AML-193 (cell line): Measurements from ENCODE around the gene TBR1.

ENCODE experiments used
- DNase-seq, 2 experiments: peaks; one replicate each; lab custom pipeline; 2025; lab: John Stamatoyannopoulos, UW

Gene TBR1

DNA sequence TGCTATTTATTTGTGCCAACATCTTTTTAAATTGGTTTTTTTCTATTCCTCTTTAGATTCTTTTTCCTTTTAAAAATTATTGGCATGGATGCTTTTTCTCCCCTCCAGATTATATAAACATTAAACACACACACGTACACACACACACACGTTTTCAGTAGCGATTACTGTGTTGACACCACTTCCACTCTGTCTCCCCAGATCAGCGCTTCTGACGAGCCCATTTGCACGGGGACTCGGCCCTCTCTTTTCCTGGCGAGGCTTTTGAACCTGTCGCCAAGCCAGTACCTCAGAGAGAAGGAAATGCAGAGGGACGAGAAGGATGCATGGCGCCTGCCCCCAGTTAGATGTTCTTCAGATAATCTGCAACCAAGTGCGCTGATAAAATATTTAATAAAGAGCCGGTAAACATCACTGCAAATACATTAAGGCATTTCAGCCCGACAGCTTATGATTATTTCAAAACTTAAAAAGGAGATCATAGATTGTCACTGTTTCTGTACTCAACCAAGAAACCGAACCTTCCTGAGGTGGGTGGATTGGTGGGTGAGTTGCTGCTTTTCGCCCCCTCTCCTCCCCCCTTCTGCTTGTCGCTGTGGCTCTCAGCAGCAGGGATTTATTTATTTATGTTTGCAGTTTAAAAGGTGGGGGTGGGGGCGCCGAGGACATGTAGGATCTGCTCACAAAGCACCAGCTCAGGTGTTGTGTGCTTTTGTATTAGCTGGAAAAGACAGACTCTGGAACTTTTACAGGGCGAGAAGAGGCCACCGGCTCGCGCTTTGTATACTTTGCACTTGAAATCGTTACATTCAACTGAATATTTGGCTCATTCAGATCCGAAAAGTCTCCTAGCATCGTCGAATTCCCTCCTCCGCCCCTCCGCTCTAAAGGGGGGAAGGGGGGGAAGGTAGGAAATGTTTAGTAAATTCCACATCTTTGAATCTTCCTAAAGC is 787 bp upstream of the TBR1 start:
- DNase-seq, result no peak

DNA sequence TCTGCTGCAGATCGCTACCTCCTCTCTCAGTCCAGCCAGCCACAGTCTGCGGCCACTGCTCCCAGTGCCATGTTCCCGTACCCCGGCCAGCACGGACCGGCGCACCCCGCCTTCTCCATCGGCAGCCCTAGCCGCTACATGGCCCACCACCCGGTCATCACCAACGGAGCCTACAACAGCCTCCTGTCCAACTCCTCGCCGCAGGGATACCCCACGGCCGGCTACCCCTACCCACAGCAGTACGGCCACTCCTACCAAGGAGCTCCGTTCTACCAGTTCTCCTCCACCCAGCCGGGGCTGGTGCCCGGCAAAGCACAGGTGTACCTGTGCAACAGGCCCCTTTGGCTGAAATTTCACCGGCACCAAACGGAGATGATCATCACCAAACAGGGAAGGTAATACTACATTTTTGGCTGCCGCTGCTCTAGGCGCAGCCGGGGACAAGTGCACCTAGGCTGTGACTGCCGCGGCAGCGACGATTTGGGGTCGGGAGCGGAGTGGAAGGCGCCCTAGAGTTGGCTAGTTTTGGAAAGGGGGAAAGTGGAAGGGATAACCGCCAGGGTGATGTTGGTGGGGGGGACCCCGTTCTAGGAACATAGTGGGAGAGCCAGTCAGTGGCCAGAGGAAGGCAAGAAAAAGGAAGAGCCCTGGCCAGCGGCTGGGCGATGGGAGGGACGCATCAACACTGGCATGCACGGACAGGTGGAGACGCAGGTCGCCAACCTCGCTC is 776 bp downstream of the TBR1 start:
- no peak for DNase-seq

- DNase-seq, result no peak
These were observed 1.6 kb downstream of the TBR1 start for GRCh38 chr2:161417438-161418274.

DNA sequence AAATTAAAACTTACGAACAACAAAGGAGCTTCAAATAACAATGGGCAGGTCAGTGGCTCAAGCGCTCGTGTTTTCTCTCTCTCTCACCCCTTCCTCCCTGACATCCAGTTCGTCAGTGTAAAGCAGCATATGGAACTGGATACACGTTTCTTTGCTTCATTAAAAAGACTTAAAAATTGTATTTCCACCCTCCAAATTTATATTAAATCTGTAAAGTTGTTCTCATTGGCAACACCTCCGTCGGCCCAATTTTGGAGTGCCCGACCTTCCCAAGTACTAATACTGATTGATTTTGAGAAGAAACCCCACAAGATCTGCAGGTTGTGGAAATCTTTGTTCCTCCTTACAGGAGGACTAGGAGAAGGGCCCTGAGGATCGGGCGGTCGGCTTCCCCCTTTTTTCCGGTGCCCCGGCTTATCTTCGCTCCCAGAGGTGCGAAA is 2.2 kb downstream of the TBR1 start:
- DNase-seq, result no peak

GRCh38 chr2:161418715-161419637 is 2.9 kb downstream of the TBR1 start:
- no peak for DNase-seq

GRCh38 chr2:161419638-161420190 is 3.6 kb downstream of the TBR1 start:
- no peak for DNase-seq

- no peak for DNase-seq
These were observed 4.4 kb downstream of the TBR1 start for GRCh38 chr2:161420406-161421074.

DNA sequence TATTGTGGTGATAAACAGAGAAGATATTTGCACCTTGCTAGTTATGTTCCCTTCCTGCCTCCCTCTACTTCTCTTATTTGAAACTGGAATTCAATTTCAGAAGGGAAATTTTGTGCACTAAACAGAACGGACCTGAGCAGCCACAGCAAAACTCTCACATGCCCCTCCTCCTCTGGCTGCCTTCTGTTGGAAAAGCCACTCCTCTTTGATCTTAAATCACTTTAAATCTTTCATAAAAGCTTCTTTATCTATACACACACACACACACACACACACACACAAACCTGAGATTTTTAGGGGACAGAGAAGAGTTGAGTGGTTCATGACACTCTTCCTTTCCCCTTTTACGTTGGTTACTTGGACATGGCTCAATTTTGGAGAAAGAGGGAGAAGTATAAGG is 5.6 kb downstream of the TBR1 start:
- DNase-seq, result no peak

DNA sequence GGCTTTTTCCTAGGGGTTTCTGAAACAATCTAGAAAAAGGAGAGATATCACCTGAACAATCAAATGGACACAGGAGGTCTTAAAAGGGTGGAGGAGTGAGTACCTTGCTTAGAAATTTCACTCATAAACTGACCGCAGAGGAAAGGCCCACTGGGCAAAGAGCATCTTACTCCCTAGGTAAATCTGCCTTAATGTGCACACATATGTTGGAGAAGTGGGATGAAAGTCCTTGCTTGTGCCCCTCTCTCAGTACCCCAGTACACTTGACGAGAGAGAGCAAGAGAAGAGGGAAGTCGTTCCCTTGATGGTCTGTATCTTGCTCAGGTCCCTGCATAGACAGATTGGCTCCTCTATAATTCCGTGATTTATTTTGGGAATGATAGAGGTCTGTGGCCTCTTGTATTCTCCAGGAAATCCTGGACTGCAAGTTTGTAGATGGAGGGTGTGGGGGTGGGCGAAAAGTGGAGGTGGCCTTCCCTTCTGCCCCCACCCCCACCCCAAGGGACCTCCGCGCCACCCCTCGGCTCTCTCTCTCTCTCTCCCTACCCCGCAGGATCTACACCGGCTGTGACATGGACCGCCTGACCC is 6.8 kb downstream of the TBR1 start:
- DNase-seq, result no peak

- no peak for DNase-seq
These were observed 7.6 kb downstream of the TBR1 start for GRCh38 chr2:161423421-161424393.

GRCh38 chr2:161424394-161424769 is 8.3 kb downstream of the TBR1 start:
- DNase-seq, result no peak

GRCh38 chr2:161424891-161425727 is 9.0 kb downstream of the TBR1 start:
- DNase-seq, result no peak

- no peak for DNase-seq
These were observed 9.8 kb downstream of the TBR1 start for GRCh38 chr2:161425728-161426454.

DNA sequence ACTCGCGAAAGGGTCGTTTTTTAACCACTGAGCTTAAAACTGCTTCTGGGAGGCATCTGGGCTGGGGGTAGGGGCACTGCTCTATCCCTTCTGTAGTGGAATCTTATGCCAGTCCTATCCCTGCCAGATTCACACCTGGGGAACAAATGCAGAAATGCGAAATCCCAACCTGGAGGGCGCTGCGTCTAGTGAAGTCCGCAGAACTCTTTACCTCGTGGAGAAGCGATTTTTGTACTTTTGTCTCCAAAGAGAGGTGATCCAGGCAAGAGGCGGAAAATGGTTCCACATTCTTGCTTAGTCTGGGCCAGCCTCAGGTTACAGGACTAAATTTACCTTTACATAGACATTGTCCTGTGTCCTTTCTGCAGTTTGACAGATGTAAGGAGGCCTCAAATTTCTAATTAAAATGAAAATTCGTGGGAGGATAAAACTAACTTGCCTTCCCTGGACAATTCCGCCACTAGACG is 10.4 kb downstream of the TBR1 start:
- DNase-seq, result no peak

- no peak for DNase-seq
These were observed 11.0 kb downstream of the TBR1 start for GRCh38 chr2:161426922-161427663.
